ENCODE data around the gene SIX3. TPM values are rescaled to one million over a fixed set of nuclear protein-coding genes. Genes with fewer than 3 reads are reported as not detected.

Gene SIX3
- total RNA-seq, 2 donors from 2014 or later = not detected

DNA sequence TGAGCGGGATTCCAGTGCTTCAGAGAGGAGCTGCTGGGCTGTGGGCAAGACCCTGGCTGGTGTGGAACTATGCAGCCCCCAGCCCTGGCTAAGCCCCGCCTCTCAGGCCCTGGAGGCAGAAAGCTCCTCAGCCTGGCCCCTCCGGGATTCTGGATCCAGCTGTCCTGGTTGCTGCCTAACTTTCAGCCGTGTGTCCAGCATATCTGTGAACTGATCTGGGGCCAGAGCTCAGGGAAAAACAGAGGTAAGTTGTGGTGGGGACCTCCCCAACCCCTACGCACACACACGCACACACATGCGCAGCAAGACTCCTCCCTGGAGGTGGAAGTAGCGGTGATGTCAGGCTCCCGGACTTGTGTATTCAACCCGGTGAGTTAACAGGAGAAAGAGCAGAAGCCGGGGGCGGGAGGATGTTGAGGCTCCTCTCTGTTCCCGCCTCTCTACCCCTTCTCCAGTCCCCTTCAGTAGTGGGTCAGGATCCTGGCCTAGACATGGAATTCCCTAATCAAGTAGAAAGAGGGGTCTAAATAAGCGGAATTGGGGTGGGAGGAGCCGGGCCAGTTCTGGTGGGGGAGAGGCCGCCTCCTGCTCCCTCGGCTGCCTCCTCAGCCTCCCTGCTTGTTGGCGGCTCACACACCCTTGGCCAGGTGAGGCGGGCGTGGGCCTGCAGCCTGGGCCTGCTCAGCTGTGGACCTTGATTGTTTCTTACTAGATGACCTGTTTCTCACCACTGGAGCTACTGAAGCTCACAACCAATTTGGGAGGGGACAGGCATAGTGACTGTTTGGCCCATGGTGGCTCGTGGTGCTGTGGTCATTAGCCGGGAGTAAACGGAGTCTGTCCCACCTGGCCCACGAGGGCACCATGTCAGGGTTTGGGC, 34.3 kb downstream of the SIX3 start:
- Histone ChIP-seq H3K36me3 (no peaks in the 10 kb centered on the region), H3K9me3 (no peaks in the 10 kb centered on the region), H3K27ac (no peak overlapping the region), H3K4me1 (no peaks in the 10 kb centered on the region), H3K27me3 (no peaks in the 10 kb centered on the region), H3K4me3 (no peak overlapping the region)
- no peak for DNase-seq (ENCODE audit: low spot score)
- TF ChIP-seq, protein P1, sequence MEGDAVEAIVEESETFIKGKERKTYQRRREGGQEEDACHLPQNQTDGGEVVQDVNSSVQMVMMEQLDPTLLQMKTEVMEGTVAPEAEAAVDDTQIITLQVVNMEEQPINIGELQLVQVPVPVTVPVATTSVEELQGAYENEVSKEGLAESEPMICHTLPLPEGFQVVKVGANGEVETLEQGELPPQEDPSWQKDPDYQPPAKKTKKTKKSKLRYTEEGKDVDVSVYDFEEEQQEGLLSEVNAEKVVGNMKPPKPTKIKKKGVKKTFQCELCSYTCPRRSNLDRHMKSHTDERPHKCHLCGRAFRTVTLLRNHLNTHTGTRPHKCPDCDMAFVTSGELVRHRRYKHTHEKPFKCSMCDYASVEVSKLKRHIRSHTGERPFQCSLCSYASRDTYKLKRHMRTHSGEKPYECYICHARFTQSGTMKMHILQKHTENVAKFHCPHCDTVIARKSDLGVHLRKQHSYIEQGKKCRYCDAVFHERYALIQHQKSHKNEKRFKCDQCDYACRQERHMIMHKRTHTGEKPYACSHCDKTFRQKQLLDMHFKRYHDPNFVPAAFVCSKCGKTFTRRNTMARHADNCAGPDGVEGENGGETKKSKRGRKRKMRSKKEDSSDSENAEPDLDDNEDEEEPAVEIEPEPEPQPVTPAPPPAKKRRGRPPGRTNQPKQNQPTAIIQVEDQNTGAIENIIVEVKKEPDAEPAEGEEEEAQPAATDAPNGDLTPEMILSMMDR (IDR thresholded peaks at IDR 0.05) = no peak

DNA sequence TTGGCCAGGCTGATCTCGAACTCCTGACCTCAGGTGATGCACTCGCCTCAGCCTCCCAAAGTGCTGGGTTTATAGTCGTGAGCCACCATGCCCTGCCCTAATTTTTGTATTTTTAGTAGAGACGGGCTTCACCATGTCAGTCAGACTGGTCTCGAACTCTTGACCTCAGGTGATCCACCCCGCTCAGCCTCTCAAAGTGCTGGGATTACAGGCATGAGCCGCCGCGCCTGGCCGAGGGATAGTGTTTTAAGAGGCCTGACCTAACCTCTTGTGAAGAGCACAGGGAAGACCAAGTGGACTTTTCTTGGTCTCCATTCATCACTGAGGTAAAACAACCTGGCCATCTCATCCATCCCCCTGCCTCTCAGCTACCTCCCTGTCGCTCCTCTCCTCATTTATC, 38.1 kb downstream of the SIX3 start:
- TF ChIP-seq, protein P1 (IDR thresholded peaks at IDR 0.05) = no peak
- no peaks in the 10 kb centered on the region for H3K27me3 ChIP-seq
- no peak for DNase-seq (ENCODE audit: low spot score)

DNA sequence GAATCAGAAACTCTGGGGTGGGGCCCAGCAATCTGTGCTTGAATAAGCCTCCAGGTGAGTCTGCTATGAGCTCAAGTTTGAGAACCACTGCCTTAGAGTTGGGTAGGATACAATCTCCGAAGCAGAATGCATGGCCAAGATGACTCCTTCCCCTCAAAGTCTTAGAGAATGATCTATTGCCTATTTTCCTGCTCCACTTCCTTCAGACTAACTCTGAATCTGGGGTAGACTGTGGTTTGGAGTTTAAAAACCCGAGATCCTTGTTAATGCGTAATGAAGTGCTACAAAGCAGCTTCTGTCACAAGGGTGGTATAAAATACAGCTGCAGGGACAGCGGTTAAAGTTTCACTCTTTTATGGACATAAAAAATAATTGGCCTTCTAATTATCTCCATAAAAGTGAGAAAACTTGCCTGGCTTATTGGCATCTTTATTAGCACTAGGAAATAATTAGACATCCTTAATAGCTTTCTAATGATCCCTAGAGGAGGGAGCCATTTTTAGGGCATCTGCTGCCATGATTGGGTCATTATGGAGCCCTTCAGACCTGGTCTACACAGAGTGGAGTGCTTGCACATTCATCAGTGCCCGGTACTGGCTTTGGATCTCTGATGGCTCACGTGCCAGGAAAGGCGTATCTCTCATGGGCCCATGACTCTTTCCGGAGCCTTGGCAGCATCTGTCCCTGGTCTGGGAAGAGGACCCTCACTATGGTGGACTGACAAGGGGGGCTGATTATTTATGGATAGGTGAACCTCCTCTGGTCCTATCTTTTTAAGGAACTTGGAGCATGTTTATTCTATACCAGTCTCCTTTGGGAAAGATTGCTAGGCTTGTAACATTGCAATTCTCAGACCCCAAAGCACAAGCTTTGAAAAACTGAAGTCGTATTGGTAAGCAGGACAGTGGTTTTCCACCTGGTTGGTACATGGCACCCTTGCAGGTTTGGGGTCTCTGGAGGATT, 39.5 kb downstream of the SIX3 start:
- Histone ChIP-seq H3K4me1 (no peaks in the 10 kb centered on the region), H3K27ac (no peak overlapping the region), H3K36me3 (no peaks in the 10 kb centered on the region), H3K9me3 (no peaks in the 10 kb centered on the region), H3K27me3 (no peaks in the 10 kb centered on the region), H3K4me3 (no peak overlapping the region)
- TF ChIP-seq, protein P1 (IDR thresholded peaks at IDR 0.05) = no peak
- DNase-seq (ENCODE audit: low spot score) = no peak

More for the DNA sequence above, 38.1 kb downstream of the SIX3 start:
- no peak overlapping the region for H3K27ac ChIP-seq
- no peaks in the 10 kb centered on the region for H3K36me3 ChIP-seq
- no peaks in the 10 kb centered on the region for H3K9me3 ChIP-seq
- no peak overlapping the region for H3K4me3 ChIP-seq
- no peaks in the 10 kb centered on the region for H3K4me1 ChIP-seq

DNA sequence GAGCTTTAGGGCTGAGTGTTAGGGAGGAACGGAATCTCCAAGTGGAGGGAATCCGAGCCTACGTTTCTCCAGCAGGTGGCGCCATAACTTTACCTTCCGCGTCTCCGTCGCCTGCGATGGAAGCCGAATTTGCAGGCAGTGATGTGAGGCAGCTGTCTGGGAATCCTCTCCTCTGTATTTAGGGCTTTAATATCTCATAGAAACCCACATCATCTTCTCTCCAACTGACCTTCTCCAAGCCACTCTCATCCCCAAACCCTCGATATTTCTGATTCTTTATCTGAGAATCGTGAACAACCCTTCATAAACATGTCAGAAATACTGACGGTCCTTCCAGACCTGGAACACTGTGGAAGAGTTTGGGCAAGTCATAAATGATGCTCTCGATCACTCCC, 40.2 kb downstream of the SIX3 start:
- H3K9me3 ChIP-seq = no peaks in the 10 kb centered on the region
- H3K27me3 ChIP-seq = no peaks in the 10 kb centered on the region
- no peaks in the 10 kb centered on the region for H3K4me1 ChIP-seq
- TF ChIP-seq, protein P1 (IDR thresholded peaks at IDR 0.05) = peak; percentile 72 to 93
- peak; percentile 70 for DNase-seq (ENCODE audit: low spot score)
- no peak overlapping the region for H3K4me3 ChIP-seq
- H3K27ac ChIP-seq = no peak overlapping the region
- no peaks in the 10 kb centered on the region for H3K36me3 ChIP-seq

DNA sequence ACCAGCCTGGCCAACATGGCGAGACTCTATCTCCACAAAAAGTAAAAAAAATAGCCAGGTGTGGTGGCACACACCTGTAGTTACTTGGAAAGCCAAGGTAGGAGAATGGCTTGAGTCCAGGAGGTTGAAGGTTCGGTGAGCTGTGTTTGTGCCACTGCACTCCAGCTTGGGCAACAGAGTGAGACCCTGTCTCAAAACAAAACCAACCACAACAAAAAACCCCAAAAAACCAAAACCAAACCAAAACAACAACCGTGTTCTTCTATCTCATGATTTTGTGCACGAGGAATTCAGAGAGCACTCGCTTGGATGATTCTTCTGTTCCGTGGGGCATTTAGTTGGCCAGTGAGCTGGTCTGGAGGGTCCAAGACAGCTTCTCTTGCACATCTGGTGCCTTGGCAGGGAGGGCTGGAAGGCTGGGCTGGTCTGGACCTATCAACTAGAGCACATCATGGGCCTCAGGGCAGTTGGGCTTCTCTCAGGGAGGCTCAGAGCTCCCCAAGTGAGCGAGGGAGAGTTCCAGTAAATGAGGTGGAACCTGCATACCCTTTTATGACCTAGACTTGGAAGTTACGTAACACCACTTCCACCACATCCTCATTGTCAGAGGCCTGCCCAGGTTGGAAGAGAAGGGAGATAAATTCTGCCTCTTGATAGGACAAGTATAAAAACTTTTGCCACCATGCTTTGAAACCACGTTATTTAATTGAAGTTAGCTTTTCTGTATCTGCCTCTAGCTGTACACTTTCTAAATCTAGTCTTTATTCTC, 42.5 kb downstream of the SIX3 start:
- no peak for DNase-seq (ENCODE audit: low spot score)
- H3K4me1 ChIP-seq = no peaks in the 10 kb centered on the region
- H3K27me3 ChIP-seq = no peaks in the 10 kb centered on the region
- H3K4me3 ChIP-seq = no peak overlapping the region
- H3K27ac ChIP-seq = no peak overlapping the region
- TF ChIP-seq, protein P1 (IDR thresholded peaks at IDR 0.05) = no peak
- H3K36me3 ChIP-seq = no peaks in the 10 kb centered on the region
- peaks cover 0 to 12% of the 10 kb centered on the region in 2 donors for H3K9me3 ChIP-seq
